ENCODE results near the gene QSOX2.

QSOX2 gene

GRCh38 chr9:136174779-136175615 is 70.6 kb downstream of the QSOX2 start:
- peaks cover 7% of the 10 kb centered on the region for H3K27me3 ChIP-seq (ENCODE audit: insufficient read depth, low read length)

GRCh38 chr9:136173648-136174290 is 71.8 kb downstream of the QSOX2 start:
- no peak overlapping the region for H2AFZ ChIP-seq (ENCODE audit: low read length, unreplicated experiment)
- no peaks in the 10 kb centered on the region for H3K36me3 ChIP-seq (ENCODE audit: insufficient read depth, low read length)
- H3K27ac ChIP-seq (ENCODE audit: low read depth, low read length): no peak overlapping the region
- H3K4me3 ChIP-seq (ENCODE audit: low read depth, low read length): no peak overlapping the region
- peaks cover 18% of the 10 kb centered on the region for H3K27me3 ChIP-seq (ENCODE audit: insufficient read depth, low read length)
- no peaks in the 10 kb centered on the region for H3K79me2 ChIP-seq (ENCODE audit: control insufficient read depth, insufficient read depth, low read length, unreplicated experiment)
- no peaks in the 10 kb centered on the region for H3K4me1 ChIP-seq (ENCODE audit: control insufficient read depth, insufficient read depth, low read length, unreplicated experiment)

More at GRCh38 chr9:136174779-136175615, 70.6 kb downstream of the QSOX2 start:
- H3K79me2 ChIP-seq (ENCODE audit: control insufficient read depth, insufficient read depth, low read length, unreplicated experiment): no peaks in the 10 kb centered on the region
- H2AFZ ChIP-seq (ENCODE audit: low read length, unreplicated experiment): no peak overlapping the region
- H3K4me3 ChIP-seq (ENCODE audit: low read depth, low read length): no peak overlapping the region
- no peaks in the 10 kb centered on the region for H3K36me3 ChIP-seq (ENCODE audit: insufficient read depth, low read length)
- no peak overlapping the region for H3K27ac ChIP-seq (ENCODE audit: low read depth, low read length)
- no peaks in the 10 kb centered on the region for H3K4me1 ChIP-seq (ENCODE audit: control insufficient read depth, insufficient read depth, low read length, unreplicated experiment)

- Histone ChIP-seq H3K27ac (ENCODE audit: low read depth, low read length) (no peak overlapping the region), H2AFZ (ENCODE audit: low read length, unreplicated experiment) (no peak overlapping the region), H3K4me3 (ENCODE audit: low read depth, low read length) (no peak overlapping the region), H3K36me3 (ENCODE audit: insufficient read depth, low read length) (no peaks in the 10 kb centered on the region), H3K79me2 (ENCODE audit: control insufficient read depth, insufficient read depth, low read length, unreplicated experiment) (no peaks in the 10 kb centered on the region), H3K27me3 (ENCODE audit: insufficient read depth, low read length) (peaks cover 25% of the 10 kb centered on the region), H3K4me1 (ENCODE audit: control insufficient read depth, insufficient read depth, low read length, unreplicated experiment) (no peaks in the 10 kb centered on the region)
Measured at GRCh38 chr9:136172412-136173079, 73.1 kb downstream of the QSOX2 start.

GRCh38 chr9:136171801-136172411 is 73.7 kb downstream of the QSOX2 start:
- H3K79me2 ChIP-seq (ENCODE audit: control insufficient read depth, insufficient read depth, low read length, unreplicated experiment): no peaks in the 10 kb centered on the region
- no peak overlapping the region for H3K27ac ChIP-seq (ENCODE audit: low read depth, low read length)
- no peak overlapping the region for H2AFZ ChIP-seq (ENCODE audit: low read length, unreplicated experiment)
- no peaks in the 10 kb centered on the region for H3K36me3 ChIP-seq (ENCODE audit: insufficient read depth, low read length)
- no peak overlapping the region for H3K4me3 ChIP-seq (ENCODE audit: low read depth, low read length)
- no peaks in the 10 kb centered on the region for H3K4me1 ChIP-seq (ENCODE audit: control insufficient read depth, insufficient read depth, low read length, unreplicated experiment)
- peaks cover 25% of the 10 kb centered on the region for H3K27me3 ChIP-seq (ENCODE audit: insufficient read depth, low read length)

GRCh38 chr9:136171009-136171800 is 74.4 kb downstream of the QSOX2 start:
- no peak overlapping the region for H3K4me3 ChIP-seq (ENCODE audit: low read depth, low read length)
- no peaks in the 10 kb centered on the region for H3K36me3 ChIP-seq (ENCODE audit: insufficient read depth, low read length)
- H2AFZ ChIP-seq (ENCODE audit: low read length, unreplicated experiment): no peak overlapping the region
- peaks cover 25% of the 10 kb centered on the region for H3K27me3 ChIP-seq (ENCODE audit: insufficient read depth, low read length)
- H3K27ac ChIP-seq (ENCODE audit: low read depth, low read length): no peak overlapping the region
- no peaks in the 10 kb centered on the region for H3K79me2 ChIP-seq (ENCODE audit: control insufficient read depth, insufficient read depth, low read length, unreplicated experiment)
- no peaks in the 10 kb centered on the region for H3K4me1 ChIP-seq (ENCODE audit: control insufficient read depth, insufficient read depth, low read length, unreplicated experiment)

- Histone ChIP-seq H3K4me1 (ENCODE audit: control insufficient read depth, insufficient read depth, low read length, unreplicated experiment) (no peaks in the 10 kb centered on the region), H3K79me2 (ENCODE audit: control insufficient read depth, insufficient read depth, low read length, unreplicated experiment) (no peaks in the 10 kb centered on the region), H3K4me3 (ENCODE audit: low read depth, low read length) (no peak overlapping the region), H2AFZ (ENCODE audit: low read length, unreplicated experiment) (no peak overlapping the region), H3K36me3 (ENCODE audit: insufficient read depth, low read length) (no peaks in the 10 kb centered on the region), H3K27ac (ENCODE audit: low read depth, low read length) (no peak overlapping the region), H3K27me3 (ENCODE audit: insufficient read depth, low read length) (peaks cover 29% of the 10 kb centered on the region)
Measured at GRCh38 chr9:136170006-136170901, 75.4 kb downstream of the QSOX2 start.

- Histone ChIP-seq H2AFZ (ENCODE audit: low read length, unreplicated experiment) (no peak overlapping the region), H3K27ac (ENCODE audit: low read depth, low read length) (no peak overlapping the region), H3K27me3 (ENCODE audit: insufficient read depth, low read length) (peaks cover 29% of the 10 kb centered on the region), H3K79me2 (ENCODE audit: control insufficient read depth, insufficient read depth, low read length, unreplicated experiment) (no peaks in the 10 kb centered on the region), H3K4me1 (ENCODE audit: control insufficient read depth, insufficient read depth, low read length, unreplicated experiment) (no peaks in the 10 kb centered on the region), H3K36me3 (ENCODE audit: insufficient read depth, low read length) (no peaks in the 10 kb centered on the region), H3K4me3 (ENCODE audit: low read depth, low read length) (no peak overlapping the region)
Measured at GRCh38 chr9:136169495-136169894, 76.1 kb downstream of the QSOX2 start.

GRCh38 chr9:136163248-136163850 is 82.3 kb downstream of the QSOX2 start:
- Histone ChIP-seq H3K36me3 (ENCODE audit: insufficient read depth, low read length) (no peaks in the 10 kb centered on the region), H3K4me1 (ENCODE audit: control insufficient read depth, insufficient read depth, low read length, unreplicated experiment) (no peaks in the 10 kb centered on the region), H3K27me3 (ENCODE audit: insufficient read depth, low read length) (peaks cover 13% of the 10 kb centered on the region), H3K79me2 (ENCODE audit: control insufficient read depth, insufficient read depth, low read length, unreplicated experiment) (no peaks in the 10 kb centered on the region), H3K27ac (ENCODE audit: low read depth, low read length) (no peak overlapping the region), H2AFZ (ENCODE audit: low read length, unreplicated experiment) (no peak overlapping the region), H3K4me3 (ENCODE audit: low read depth, low read length) (no peak overlapping the region)

- H3K36me3 ChIP-seq (ENCODE audit: insufficient read depth, low read length): no peaks in the 10 kb centered on the region
- peaks cover 3% of the 10 kb centered on the region for H3K4me1 ChIP-seq (ENCODE audit: control insufficient read depth, insufficient read depth, low read length, unreplicated experiment)
- H3K4me3 ChIP-seq (ENCODE audit: low read depth, low read length): no peak overlapping the region
- H3K27ac ChIP-seq (ENCODE audit: low read depth, low read length): no peak overlapping the region
- H2AFZ ChIP-seq (ENCODE audit: low read length, unreplicated experiment): no peak overlapping the region
- no peaks in the 10 kb centered on the region for H3K79me2 ChIP-seq (ENCODE audit: control insufficient read depth, insufficient read depth, low read length, unreplicated experiment)
- H3K27me3 ChIP-seq (ENCODE audit: insufficient read depth, low read length): peaks cover 19% of the 10 kb centered on the region
Measured at GRCh38 chr9:136160995-136161610, 84.5 kb downstream of the QSOX2 start.

Measured in ACC112 (cell line).